ENCODE data around the gene DLL3. TPM values are rescaled to one million over a fixed set of nuclear protein-coding genes. Genes with fewer than 3 reads are reported as not detected.
"Not testable (repeated sequence)": the region's sequence is repeated elsewhere in the genome, so short reads cannot be mapped to it uniquely, and the experiment has no call there.

Gene DLL3
- total and polyA plus RNA-seq, 4 experiments from 2014 or later = 0.14 to 0.19 (median 0.16) TPM; not detected in 1

- peaks cover 0 to 6% (median 4%) of the 10 kb centered on the region in 4 donors for H3K4me1 Mint-ChIP-seq
- H3K27ac Mint-ChIP-seq = peak overlapping the region in 4 of 7 donors; percentile 46 to 81 (median 56)
- Histone ChIP-seq H3K4me3 (ENCODE audit: low read length in 2 of 2) (no peak overlapping the region), H3K4me1 (ENCODE audit: insufficient read depth, low read length) (no peaks in the 10 kb centered on the region), H3K27ac (ENCODE audit: low read depth, low read length) (no peak overlapping the region), H3K9me3 (ENCODE audit: control insufficient read depth in 1 of 2, low read length in 2 of 2) (no peaks in the 10 kb centered on the region), H3K27me3 (ENCODE audit: insufficient read depth, low read length) (no peaks in the 10 kb centered on the region), H3K36me3 (ENCODE audit: insufficient read depth, low read length) (peaks cover 62% of the 10 kb centered on the region)
- DNase-seq = peak; percentile 64 to 72 (median 70)
- H3K36me3 Mint-ChIP-seq = peaks cover 48 to 66% of the 10 kb centered on the region in 2 donors
- H3K9me3 Mint-ChIP-seq = no peaks in the 10 kb centered on the region
- no peak overlapping the region for H3K4me3 Mint-ChIP-seq
- no peaks in the 10 kb centered on the region for H3K27me3 Mint-ChIP-seq
- ChIA-PET CTCF (ENCODE audit: partially characterized antibody) (interaction anchor here (0.6 to 2.7 kb wide), 15 partner anchors 9 to 199 kb away, joined by 3 to 39 read pairs (median 5); partner anchors contain the start of genes EID2B and SUPT5H), POLR2A (ENCODE audit: partially characterized antibody) (interaction anchor here (0.6 to 2.1 kb wide), 5 partner anchors 28 to 58 kb away, joined by 3 to 6 read pairs (median 3); partner anchors contain the start of genes EID2B, RPS16 and SUPT5H)
- intact Hi-C loops (cut with micrococcal nuclease) = loop anchor here (1.0 kb wide), 1 partner anchor 58 kb away; the partner anchor contains the start of gene EID2B
Observed at GRCh38 chr19:39474139-39474620, 24.6 kb upstream of the DLL3 start.

GRCh38 chr19:39475748-39476147 lies 23.0 kb upstream of the DLL3 start:
- peaks cover 47% of the 10 kb centered on the region for H3K36me3 ChIP-seq (ENCODE audit: insufficient read depth, low read length)
- peak overlapping the region in 1 of 7 donors; percentile 81 for H3K27ac Mint-ChIP-seq
- H3K4me1 ChIP-seq (ENCODE audit: insufficient read depth, low read length) = peaks cover 6% of the 10 kb centered on the region
- no peaks in the 10 kb centered on the region for H3K27me3 ChIP-seq (ENCODE audit: insufficient read depth, low read length)
- ChIA-PET POLR2A (ENCODE audit: partially characterized antibody) (interaction anchor here (1.1 to 2.1 kb wide), 2 partner anchors 10 to 40 kb away, joined by 3 to 6 read pairs; partner anchors contain the start of gene RPS16), CTCF (ENCODE audit: partially characterized antibody) (interaction anchor here (1.1 to 2.7 kb wide), 4 partner anchors 9 to 198 kb away, joined by 3 to 39 read pairs (median 10); partner anchors contain the start of genes EID2B and SUPT5H)
- peaks cover 8 to 19% (median 15%) of the 10 kb centered on the region in 4 donors for H3K4me1 Mint-ChIP-seq
- no peak overlapping the region for H3K4me3 Mint-ChIP-seq
- H3K36me3 Mint-ChIP-seq = peaks cover 33 to 52% of the 10 kb centered on the region in 2 donors
- H3K4me3 ChIP-seq (ENCODE audit: low read length in 2 of 2) = no peak overlapping the region
- no peak for DNase-seq
- no peaks in the 10 kb centered on the region for H3K9me3 Mint-ChIP-seq
- intact Hi-C loops (cut with micrococcal nuclease) = no loop called here
- no peaks in the 10 kb centered on the region for H3K27me3 Mint-ChIP-seq
- H3K9me3 ChIP-seq (ENCODE audit: control insufficient read depth in 1 of 2, low read length in 2 of 2) = no peaks in the 10 kb centered on the region
- H3K27ac ChIP-seq (ENCODE audit: low read depth, low read length) = no peak overlapping the region

GRCh38 chr19:39479319-39479801 lies 19.4 kb upstream of the DLL3 start:
- H3K9me3 Mint-ChIP-seq; CTCF ChIA-PET (ENCODE audit: partially characterized antibody); H3K27me3 Mint-ChIP-seq; H3K27me3 ChIP-seq (ENCODE audit: insufficient read depth, low read length); H3K9me3 ChIP-seq (ENCODE audit: control insufficient read depth in 1 of 2, low read length in 2 of 2); H3K4me3 ChIP-seq (ENCODE audit: low read length in 2 of 2); H3K27ac ChIP-seq (ENCODE audit: low read depth, low read length); POLR2A ChIA-PET (ENCODE audit: partially characterized antibody); intact Hi-C loops (cut with micrococcal nuclease); DNase-seq: not testable (repeated sequence)
- Mint-ChIP-seq H3K27ac (peak overlapping the region in 3 of 7 donors; percentile 92 to 98 (median 96)), H3K36me3 (peaks cover 15 to 33% of the 10 kb centered on the region in 2 donors), H3K4me3 (peak overlapping the region in 7 of 8 donors; percentile 90 to 96 (median 94)), H3K4me1 (peaks cover 15 to 41% (median 25%) of the 10 kb centered on the region in 4 donors)
- Histone ChIP-seq H3K36me3 (ENCODE audit: insufficient read depth, low read length) (peaks cover 12% of the 10 kb centered on the region), H3K4me1 (ENCODE audit: insufficient read depth, low read length) (peaks cover 17% of the 10 kb centered on the region)

DNA sequence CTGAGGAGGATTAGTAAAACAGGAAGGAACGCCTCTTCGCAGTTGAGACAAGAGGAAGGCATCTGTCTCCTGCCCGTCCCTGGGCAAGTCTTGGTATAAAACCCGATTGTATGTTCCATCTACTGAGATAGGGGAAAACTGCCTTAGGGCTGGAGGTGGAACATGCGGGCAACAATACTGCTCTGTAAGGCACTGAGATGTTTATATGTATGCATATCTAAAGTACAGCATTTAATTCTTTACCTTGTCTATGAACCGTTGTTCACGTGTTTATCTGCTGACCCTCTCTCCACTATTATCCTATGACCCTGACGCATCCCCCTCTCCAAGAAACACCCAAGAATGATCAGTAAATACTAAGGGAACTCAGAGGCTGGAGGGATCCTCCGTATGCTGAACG lies 18.8 kb upstream of the DLL3 start:
- peak overlapping the region; percentile 92 to 98 (median 96) for H3K27ac Mint-ChIP-seq
- CTCF ChIA-PET (ENCODE audit: partially characterized antibody) = interaction anchor here (1.0 kb wide), 1 partner anchor 52 kb away, joined by 4 read pairs; the partner anchor contains the start of gene EID2B
- Histone ChIP-seq H3K27me3 (ENCODE audit: insufficient read depth, low read length) (no peaks in the 10 kb centered on the region), H3K36me3 (ENCODE audit: insufficient read depth, low read length) (peaks cover 9% of the 10 kb centered on the region), H3K9me3 (ENCODE audit: control insufficient read depth in 1 of 2, low read length in 2 of 2) (no peaks in the 10 kb centered on the region), H3K4me3 (ENCODE audit: low read length in 2 of 2) (peak overlapping the region; percentile 38 to 83), H3K4me1 (ENCODE audit: insufficient read depth, low read length) (peaks cover 17% of the 10 kb centered on the region), H3K27ac (ENCODE audit: low read depth, low read length) (peak overlapping the region; percentile 82)
- peak overlapping the region; percentile 90 to 96 (median 94) for H3K4me3 Mint-ChIP-seq
- intact Hi-C loops (cut with micrococcal nuclease) = loop anchor here (1.0 to 2.0 kb wide), 3 partner anchors 35 to 192 kb away; partner anchors contain the start of genes EID2B and SUPT5H
- peaks cover 10 to 31% of the 10 kb centered on the region in 2 donors for H3K36me3 Mint-ChIP-seq
- POLR2A ChIA-PET (ENCODE audit: partially characterized antibody) = interaction anchor here (0.6 to 1.2 kb wide), 13 partner anchors 9 to 71 kb away, joined by 3 to 18 read pairs (median 3); partner anchors contain the start of genes PLEKHG2, RPS16 and SUPT5H
- H3K9me3 Mint-ChIP-seq = no peaks in the 10 kb centered on the region
- peaks cover 15 to 41% (median 25%) of the 10 kb centered on the region in 4 donors for H3K4me1 Mint-ChIP-seq
- no peaks in the 10 kb centered on the region for H3K27me3 Mint-ChIP-seq
- DNase-seq = no peak

DNA sequence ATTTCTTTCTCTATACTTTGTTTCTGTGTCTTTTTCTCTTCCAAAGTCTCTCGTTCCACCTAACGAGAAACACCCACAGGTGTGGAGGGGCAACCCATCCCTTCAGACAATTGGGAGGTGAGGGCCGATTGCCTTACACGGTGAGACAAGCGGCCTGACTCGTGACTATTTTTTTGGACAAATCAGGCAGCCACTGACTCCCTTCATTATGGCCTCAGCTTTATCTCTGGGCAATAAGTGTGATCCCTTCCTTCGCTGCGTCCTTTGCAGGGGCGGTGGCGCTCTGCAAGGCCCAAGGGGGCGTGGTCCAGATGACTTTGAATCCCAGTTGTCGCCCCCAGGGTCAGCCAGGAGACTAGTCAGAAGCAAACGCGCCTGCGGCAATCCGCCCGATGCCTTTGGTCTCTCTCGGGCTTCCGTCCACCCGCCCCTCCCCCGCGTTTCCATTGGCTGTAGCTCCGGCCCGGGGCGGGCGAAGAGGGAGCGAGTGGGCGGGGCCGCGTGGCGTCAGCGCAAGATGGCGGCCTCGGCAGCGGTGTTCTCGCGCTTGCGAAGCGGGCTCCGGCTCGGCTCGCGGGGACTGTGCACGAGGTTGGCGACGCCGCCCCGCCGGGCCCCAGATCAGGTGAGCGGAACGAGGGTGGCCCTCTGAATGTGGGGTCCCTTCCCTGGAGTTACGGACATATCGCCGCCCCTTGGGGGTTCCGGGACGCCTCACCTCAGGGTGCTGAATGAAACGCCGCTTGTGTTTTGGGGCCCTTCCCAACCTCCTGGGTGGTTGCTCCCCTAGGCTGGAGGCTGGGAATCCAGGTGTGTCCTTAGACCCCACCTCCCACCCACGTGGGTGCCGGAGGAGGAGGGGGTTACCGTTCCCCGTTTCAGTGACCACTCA lies 18.2 kb upstream of the DLL3 start, which contains the start of gene TIMM50:
Gene TIMM50, plus strand, starts transcription at position 502 of the 892 bp plus-strand sequence. Its CDS starts 16 bp downstream, at position 518.
- H3K27me3 ChIP-seq (ENCODE audit: insufficient read depth, low read length) = no peaks in the 10 kb centered on the region
- Mint-ChIP-seq H3K27ac (peak within 1 kb of the TSS; percentile 92 to 98 (median 96)), H3K27me3 (no peaks in the 10 kb centered on the region), H3K36me3 (peaks cover 7 to 31% of the 10 kb centered on the region in 2 donors), H3K4me1 (peaks cover 15 to 41% (median 25%) of the 10 kb centered on the region in 4 donors), H3K9me3 (no peaks in the 10 kb centered on the region), H3K4me3 (peak within 1 kb of the TSS; percentile 90 to 96 (median 94))
- H3K36me3 ChIP-seq (ENCODE audit: insufficient read depth, low read length) = peaks cover 12% of the 10 kb centered on the region
- H3K27ac ChIP-seq (ENCODE audit: low read depth, low read length) = peak within 1 kb of the TSS; percentile 82
- POLR2A ChIA-PET (ENCODE audit: partially characterized antibody) = interaction anchor here (0.6 to 1.6 kb wide), 16 partner anchors 9 to 407 kb away, joined by 3 to 18 read pairs (median 3); partner anchors contain the start of genes EID2B, PLEKHG2, RPS16 and SUPT5H
- no peaks in the 10 kb centered on the region for H3K9me3 ChIP-seq (ENCODE audit: control insufficient read depth in 1 of 2, low read length in 2 of 2)
- H3K4me3 ChIP-seq (ENCODE audit: low read length in 2 of 2) = peak within 1 kb of the TSS; percentile 83 to 93
- DNase-seq = peak; percentile 93 to 96 (median 94)
- peaks cover 17% of the 10 kb centered on the region for H3K4me1 ChIP-seq (ENCODE audit: insufficient read depth, low read length)
- CTCF ChIA-PET (ENCODE audit: partially characterized antibody) = interaction anchor here (1.0 kb wide), 1 partner anchor 51 kb away, joined by 4 read pairs; the partner anchor contains the start of gene EID2B
- intact Hi-C loops (cut with micrococcal nuclease) = loop anchor here (1.0 to 2.0 kb wide), 3 partner anchors 36 to 192 kb away; partner anchors contain the start of genes EID2B and SUPT5H

DNA sequence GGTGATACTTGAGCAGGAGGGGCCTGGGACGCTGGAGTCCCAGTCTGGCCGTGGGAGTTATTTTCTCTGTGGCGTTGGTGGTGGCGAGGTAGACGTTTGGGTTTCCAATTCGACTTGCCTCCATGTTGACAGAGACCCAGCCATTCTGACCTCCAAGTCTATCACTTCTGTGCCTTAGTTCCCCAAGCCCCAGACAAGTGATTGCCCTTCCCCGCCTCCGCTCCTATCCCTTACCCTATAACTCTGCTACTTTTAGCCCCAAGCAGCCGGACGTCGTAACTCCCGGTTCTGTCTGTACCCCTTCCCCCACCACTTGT lies 17.6 kb upstream of the DLL3 start:
- Mint-ChIP-seq H3K27me3 (no peaks in the 10 kb centered on the region), H3K4me3 (peak overlapping the region; percentile 90 to 96 (median 93)), H3K9me3 (no peaks in the 10 kb centered on the region), H3K4me1 (peaks cover 15 to 41% (median 25%) of the 10 kb centered on the region in 4 donors), H3K36me3 (peaks cover 7 to 34% of the 10 kb centered on the region in 2 donors), H3K27ac (peak overlapping the region; percentile 92 to 98 (median 96))
- H3K27ac ChIP-seq (ENCODE audit: low read depth, low read length) = peak overlapping the region; percentile 82
- peaks cover 13% of the 10 kb centered on the region for H3K36me3 ChIP-seq (ENCODE audit: insufficient read depth, low read length)
- POLR2A ChIA-PET (ENCODE audit: partially characterized antibody) = interaction anchor here (0.7 to 1.6 kb wide), 10 partner anchors 13 to 407 kb away, joined by 3 to 18 read pairs (median 4); partner anchors contain the start of genes EID2B, PLEKHG2, RPS16 and SUPT5H
- DNase-seq = no peak
- peak overlapping the region; percentile 83 to 93 for H3K4me3 ChIP-seq (ENCODE audit: low read length in 2 of 2)
- H3K27me3 ChIP-seq (ENCODE audit: insufficient read depth, low read length) = no peaks in the 10 kb centered on the region
- intact Hi-C loops (cut with micrococcal nuclease) = loop anchor here (2.0 kb wide), 1 partner anchor 36 kb away; the partner anchor contains the start of gene SUPT5H
- H3K9me3 ChIP-seq (ENCODE audit: control insufficient read depth in 1 of 2, low read length in 2 of 2) = no peaks in the 10 kb centered on the region
- CTCF ChIA-PET (ENCODE audit: partially characterized antibody) = interaction anchor here (1.0 kb wide), 1 partner anchor 51 kb away, joined by 4 read pairs; the partner anchor contains the start of gene EID2B
- H3K4me1 ChIP-seq (ENCODE audit: insufficient read depth, low read length) = peaks cover 17% of the 10 kb centered on the region

Data from CD4-positive, alpha-beta memory T cell (primary cell).